Inflammatory macrophage treated with lipopolysaccharide for 1 hour (primary cell): ENCODE data around the gene CEACAM20.
"Not testable (repeated sequence)": the region's sequence is repeated elsewhere in the genome, so short reads cannot be mapped to it uniquely, and the experiment has no call there.

Experiments
- DNase-seq, 2 donors: peaks; one replicate each; pipeline ENCODE4 v3.0.0-alpha.2; 2020 to 2022

CEACAM20 gene

GRCh38 chr19:44548736-44549135 lies 19.3 kb upstream of the CEACAM20 start:
- no peak for DNase-seq

DNA sequence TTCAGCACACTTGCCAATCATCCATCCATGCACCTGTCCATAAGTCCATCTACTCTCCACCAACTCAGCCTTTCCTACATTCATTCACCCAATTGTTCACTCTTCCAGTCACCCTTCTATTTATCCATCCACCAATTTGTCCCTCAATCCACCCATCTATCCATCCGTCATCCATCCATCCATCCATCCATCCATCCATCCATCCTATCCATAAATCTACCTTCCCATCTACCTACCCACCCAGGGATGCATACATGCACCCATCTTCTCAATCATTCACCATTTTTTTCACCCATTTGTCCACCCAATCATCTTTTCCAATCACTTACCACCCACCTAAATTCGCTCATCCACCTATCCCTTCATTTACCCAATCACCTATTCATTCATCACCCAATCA lies 14.6 kb upstream of the CEACAM20 start:
- no peak for DNase-seq

- no peak for DNase-seq
Measured at GRCh38 chr19:44542671-44543070, 13.2 kb upstream of the CEACAM20 start.

- no peak for DNase-seq
Measured at GRCh38 chr19:44540736-44541135, 11.3 kb upstream of the CEACAM20 start.

GRCh38 chr19:44539991-44540390 lies 10.5 kb upstream of the CEACAM20 start:
- no peak for DNase-seq

DNA sequence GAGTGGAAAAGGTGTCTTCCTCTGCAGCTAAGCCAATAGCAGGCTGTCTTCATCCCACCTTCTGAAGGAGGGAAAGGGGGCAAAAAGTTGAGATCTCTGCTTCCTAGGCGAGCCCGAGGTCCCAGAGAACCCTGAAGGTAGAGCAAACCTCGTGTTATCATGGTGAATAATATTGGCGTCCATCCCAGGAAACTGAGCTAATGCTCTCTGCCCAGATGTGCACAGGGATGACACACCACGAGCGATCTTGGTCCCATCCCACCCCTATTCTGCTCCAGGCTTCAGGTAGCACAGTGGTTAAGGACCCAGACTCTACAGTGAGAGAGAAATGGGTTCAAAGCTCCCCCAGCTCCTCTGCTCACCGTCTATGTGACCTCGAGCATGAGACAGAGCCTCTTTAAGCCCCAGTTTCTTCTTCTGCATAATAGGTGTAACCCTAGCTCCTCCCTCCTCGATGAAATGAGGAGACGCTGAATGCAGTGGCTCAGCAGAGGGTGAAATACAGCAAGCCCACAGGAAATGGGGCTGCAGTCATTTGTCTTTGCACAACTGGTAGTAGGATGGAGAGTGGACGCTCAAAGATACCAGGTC lies 9.9 kb upstream of the CEACAM20 start:
- DNase-seq = no peak

GRCh38 chr19:44535361-44535760 lies 5.9 kb upstream of the CEACAM20 start:
- DNase-seq = not testable (repeated sequence)

DNA sequence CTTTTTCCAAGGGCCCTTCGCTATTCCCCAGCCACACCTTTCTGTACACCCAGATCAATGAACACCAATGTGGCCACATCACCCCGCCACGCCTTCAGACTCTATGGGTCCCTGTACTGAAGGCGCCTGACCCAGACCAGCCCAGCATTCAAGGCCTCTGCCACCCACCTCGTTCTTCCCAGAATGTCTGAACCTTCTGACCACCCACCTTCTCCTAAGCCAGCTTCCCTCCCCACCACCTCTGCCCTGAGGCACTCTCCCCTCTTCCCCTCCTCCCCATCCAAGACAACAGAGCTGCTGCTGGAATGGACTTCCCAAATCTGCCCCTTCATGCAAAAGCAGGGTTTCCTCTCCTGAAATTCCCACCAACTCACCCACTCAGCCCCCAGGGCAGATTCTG lies 3.3 kb upstream of the CEACAM20 start:
- peak in 1 of 2 donors; percentile 4 for DNase-seq

DNA sequence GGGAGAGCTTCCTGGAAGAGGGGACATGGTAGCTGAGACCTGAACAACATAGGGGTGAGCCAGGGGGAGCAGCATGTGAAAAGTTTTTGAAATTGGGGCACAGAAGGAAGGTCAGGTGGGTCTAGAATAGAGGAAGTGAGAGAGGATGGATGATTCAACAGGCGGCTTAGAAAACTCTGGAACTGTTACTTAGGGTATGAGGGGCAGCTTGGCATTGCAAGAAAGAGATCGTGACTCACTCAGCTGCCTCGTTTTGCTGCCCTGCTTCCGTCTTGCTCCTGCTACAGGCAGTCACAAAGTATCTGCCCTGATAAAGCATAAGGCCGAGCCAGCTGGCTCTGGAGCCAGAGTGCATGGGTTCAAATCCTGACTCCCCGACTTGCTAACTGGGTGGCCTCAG lies 1.3 kb upstream of the CEACAM20 start:
- no peak for DNase-seq

DNA sequence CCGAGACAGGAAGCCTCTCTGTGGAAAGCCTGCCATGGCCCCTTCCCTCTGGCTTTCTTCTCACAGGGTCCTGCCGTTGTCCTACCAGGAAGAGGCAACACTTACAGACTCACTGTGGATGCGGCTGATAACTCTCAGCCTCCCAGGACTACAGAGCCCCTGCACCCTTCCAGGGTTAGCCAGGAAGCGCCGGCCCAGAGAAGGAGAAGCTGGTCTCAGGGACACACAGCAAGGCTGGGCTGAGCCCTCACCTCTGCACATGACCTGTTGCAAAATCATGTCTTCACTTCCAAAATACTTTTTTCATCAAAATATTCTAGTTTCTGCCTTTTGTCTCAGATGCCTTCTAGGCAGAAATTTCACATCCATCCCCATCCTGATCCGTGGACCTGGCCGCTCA lies 1.9 kb downstream of the CEACAM20 start:
- no peak for DNase-seq

DNA sequence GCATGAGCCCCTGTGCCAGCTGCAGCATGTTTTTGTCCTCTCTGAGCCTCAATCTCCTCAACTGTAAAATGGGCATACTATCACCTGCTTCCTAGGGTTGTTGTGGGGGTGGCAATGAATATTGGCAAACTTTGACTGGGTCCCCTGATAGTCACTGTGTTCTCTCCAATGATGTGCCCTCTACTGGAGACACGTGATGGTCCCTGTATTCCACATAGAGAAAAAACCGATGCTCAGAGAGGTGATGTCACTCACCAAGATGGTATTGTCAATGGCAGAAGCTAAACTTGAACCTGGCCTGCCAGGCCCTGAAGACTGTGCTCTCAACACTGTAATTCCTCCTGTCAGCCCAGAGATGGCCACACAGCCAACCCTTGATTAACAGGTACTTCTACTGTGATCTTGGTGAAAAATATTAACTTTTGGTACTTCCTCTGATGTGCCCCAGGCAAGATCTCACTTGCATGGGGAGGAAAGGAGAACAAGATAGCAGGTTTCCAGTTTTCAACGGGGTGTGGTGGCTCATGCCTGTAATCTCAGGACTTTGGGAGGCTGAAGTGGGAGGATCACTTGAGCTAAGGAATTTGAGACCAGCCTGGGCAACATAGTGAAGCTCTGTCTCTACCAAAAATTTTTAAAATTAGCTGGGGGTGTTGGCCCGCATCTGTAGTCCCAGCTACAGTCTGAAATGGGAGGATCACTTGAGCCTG lies 3.6 kb downstream of the CEACAM20 start:
- DNase-seq = no peak

DNA sequence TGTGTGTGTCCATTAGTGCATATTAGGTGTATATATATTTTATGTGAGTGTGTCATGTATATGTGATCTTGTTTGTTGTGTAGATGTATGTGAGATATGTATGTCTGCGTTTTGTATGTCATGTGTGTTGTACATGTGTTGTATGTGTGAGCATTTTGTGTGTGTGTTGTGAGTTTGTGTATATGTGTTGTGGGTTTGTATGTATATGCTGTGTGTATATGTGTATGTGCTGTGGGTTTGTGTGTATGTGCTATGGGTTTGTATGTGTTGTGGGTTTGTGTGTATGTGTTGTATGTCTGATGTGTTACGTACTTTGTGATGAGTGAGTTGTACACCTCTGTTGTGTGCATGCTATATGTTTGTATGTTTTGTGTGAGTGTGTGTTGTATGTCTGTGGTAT lies 8.1 kb downstream of the CEACAM20 start:
- no peak for DNase-seq

GRCh38 chr19:44517146-44517545 lies 12.3 kb downstream of the CEACAM20 start:
- DNase-seq = no peak

- no peak for DNase-seq
Measured at GRCh38 chr19:44515907-44516306, 13.6 kb downstream of the CEACAM20 start.

DNA sequence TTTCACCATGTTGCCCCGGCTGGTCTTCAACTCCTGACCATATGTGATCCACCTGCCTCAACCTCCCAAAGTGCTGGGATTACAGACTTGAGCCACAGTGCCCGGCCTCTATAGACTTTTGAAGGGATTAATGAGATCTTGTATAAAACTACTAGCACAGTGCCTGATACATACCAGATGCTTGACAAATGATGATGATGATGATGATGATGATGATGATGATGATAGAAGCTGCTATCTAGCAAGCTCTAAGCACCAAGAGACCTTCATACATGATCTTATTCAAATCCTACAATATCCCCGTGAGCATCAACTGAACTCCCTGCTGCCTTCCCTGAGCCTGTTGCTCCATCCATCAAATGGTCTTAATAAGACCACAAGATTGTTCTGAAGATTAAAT lies 14.4 kb downstream of the CEACAM20 start:
- DNase-seq = no peak

GRCh38 chr19:44512326-44513298 lies 16.9 kb downstream of the CEACAM20 start:
- DNase-seq = peak in 1 of 2 donors; percentile 39

- DNase-seq = no peak
Measured at GRCh38 chr19:44509478-44509877, 20.0 kb downstream of the CEACAM20 start.

DNA sequence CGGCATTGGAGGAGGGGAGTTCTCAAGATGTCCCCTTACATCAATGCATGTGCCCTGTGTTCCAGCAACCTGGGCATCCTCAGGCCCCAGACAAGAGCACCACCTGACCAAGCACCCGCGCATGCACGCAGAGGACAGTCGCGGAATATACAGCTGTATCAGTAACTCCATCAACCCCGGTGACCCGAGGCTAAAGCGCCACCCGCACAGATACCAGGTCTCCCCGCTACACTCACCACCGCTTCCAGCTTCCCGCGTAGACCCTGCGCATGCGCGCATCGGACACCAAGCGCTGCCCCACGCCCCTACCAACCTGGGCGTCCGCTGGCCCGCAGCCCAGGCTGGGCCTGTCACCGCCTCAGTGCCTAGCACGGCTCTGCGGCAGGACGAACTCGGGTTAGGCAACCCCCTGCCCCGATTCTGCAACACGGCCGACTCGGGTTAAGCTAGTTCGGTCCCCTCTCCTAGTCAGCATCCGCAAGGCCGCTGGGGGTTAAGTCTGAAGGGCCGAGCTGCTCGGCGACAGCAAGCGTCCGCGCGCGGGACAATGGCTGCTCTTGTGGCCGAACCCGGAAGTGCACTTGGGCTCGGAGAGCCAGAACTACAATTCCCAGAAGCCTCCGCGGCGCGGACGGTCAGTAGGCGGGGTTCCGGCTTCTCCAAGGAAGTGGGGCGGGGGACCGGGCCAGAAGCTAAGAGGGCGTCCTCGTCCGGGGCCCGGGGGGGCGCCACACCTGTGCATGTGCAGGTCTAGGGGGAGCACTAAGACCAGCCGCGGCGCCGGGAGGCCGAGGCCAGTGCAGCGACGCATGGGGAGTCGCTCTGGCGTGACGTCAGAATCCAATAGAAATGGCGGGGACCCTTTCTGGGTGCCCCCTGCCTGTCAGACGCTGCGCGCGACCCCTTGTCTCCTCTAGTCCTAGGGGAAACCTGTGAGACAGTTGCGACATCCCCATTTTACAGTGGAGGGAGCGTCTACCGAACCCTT lies 29.2 kb downstream of the CEACAM20 start, which contains the start of gene ZNF180:
Gene ZNF180 (minus strand): TSS at position 561 of the 988 bp plus-strand sequence. CDS start 3,188 bp downstream, outside the sequence.
- peak; percentile 91 to 98 for DNase-seq

GRCh38 chr19:44499559-44499958 lies 29.9 kb downstream of the CEACAM20 start:
- no peak for DNase-seq

- no peak for DNase-seq
Measured at GRCh38 chr19:44498988-44499387, 30.5 kb downstream of the CEACAM20 start.

DNA sequence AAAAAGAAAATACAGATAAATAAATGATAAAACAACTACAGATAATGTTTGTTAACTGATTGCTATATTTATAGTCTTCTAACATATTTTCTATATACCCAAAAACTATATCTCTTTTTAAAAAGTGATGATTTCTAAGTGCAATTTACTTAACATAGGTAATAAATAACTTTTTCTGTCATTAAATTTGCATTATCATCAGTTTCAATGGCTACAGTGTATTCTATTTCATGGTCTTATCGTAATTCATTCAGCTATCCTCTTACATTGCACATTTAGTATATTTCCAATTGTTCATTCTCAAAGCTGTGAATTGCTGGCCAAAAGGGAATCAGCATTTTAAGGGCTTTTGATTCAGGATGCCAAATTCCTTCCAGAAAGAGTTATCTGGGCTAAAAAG lies 32.8 kb downstream of the CEACAM20 start:
- DNase-seq = no peak
